Measurements from ENCODE around the gene CHRM2. TPM values are rescaled to one million over a fixed set of nuclear protein-coding genes. Genes with fewer than 3 reads are reported as not detected.

CHRM2 gene
- total and polyA plus RNA-seq, 2 of the 8 experiments (the other 6 are each of a cell fraction or from before 2014, with no cell fraction given) = 0.17 to 0.32 TPM

DNA sequence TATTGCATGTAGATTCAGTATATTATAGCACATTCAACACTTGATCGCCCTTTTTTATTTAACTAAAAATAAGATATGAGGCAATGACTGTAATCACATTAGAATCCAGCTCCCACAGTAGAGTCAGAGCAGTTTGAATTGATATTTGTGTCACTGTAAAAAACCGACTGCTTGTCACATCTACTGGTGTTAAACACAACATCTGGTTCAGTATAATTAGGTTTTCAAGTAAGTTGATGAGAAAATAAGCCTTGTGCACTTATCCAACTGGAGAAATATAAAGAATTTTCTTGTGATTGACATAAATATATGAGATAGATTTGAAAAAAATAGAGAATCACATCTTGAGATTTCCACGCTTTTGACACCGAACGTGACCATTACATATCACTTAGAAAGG is 69.0 kb downstream of the CHRM2 start (continued):
- no peak for TF ChIP-seq CHD7 (IDR thresholded peaks at IDR 0.05; ENCODE audit: insufficient replicate concordance, low read length)
- TF ChIP-seq KDM4A (IDR thresholded peaks at IDR 0.05; ENCODE audit: low read depth, low read length, severe bottlenecking) = no peak
- no peak for TF ChIP-seq SRF (IDR thresholded peaks at IDR 0.05; ENCODE audit: low read depth, low read length)
- TF ChIP-seq RNF2 (IDR thresholded peaks at IDR 0.05; ENCODE audit: borderline replicate concordance, low read depth, low read length, missing control alignments, poor library complexity, severe bottlenecking) = no peak
- TF ChIP-seq TBP (IDR thresholded peaks at IDR 0.05; ENCODE audit: low read depth, low read length) = no peak
- no peak for TF ChIP-seq RXRA (IDR thresholded peaks at IDR 0.05; ENCODE audit: insufficient read depth, low read depth, low read length)
- no peak for TF ChIP-seq SIRT6 (IDR thresholded peaks at IDR 0.05; ENCODE audit: low read length)
- no peak for TF ChIP-seq RFX5 (IDR thresholded peaks at IDR 0.05; ENCODE audit: borderline replicate concordance, low read depth, low read length)
- no peak for TF ChIP-seq SIN3A (conservative IDR thresholded peaks at IDR 0.05 in 1 of 2, IDR thresholded peaks at IDR 0.05 in 1 of 2; ENCODE audit: low read depth in 1 of 2, low read length in 2 of 2)
- TF ChIP-seq, protein P1, sequence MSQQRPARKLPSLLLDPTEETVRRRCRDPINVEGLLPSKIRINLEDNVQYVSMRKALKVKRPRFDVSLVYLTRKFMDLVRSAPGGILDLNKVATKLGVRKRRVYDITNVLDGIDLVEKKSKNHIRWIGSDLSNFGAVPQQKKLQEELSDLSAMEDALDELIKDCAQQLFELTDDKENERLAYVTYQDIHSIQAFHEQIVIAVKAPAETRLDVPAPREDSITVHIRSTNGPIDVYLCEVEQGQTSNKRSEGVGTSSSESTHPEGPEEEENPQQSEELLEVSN (IDR thresholded peaks at IDR 0.05) = no peak

All from H1 (cell line).